ENCODE measurements around the gene PYROXD2. TPM values are rescaled to one million over a fixed set of nuclear protein-coding genes. Genes with fewer than 3 reads are reported as not detected.

The PYROXD2 gene
- total RNA-seq, 1 donor from 2014 or later: 15.8 TPM

DNA sequence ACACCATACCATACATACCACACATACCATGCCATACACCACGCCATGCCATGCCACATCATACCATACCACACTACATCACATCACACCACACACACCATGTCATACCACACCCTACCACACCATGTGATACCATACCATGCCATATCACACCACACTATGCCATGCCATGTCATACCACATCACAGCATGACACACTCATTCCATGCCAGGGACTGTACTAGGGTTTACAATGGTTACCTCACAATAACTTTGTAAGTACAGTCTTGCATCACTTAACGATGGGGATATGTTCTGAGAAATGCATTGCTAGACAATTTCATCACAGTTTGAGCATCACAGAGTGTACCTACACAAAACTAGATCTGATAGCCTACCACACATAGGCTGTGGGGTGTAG is 14.5 kb downstream of the PYROXD2 start:
- peaks cover 11% of the 10 kb centered on the region for H3K36me3 Mint-ChIP-seq (ENCODE audit: insufficient read depth)
- no peak overlapping the region for H3K27ac Mint-ChIP-seq
- DNase-seq (ENCODE audit: low spot score, unreplicated experiment): no peak
- H3K27me3 Mint-ChIP-seq: no peaks in the 10 kb centered on the region
- no peak overlapping the region for H3K4me3 Mint-ChIP-seq (ENCODE audit: low read depth)
- H3K9me3 Mint-ChIP-seq (ENCODE audit: low read depth): peaks cover 9% of the 10 kb centered on the region
- no peak for TF ChIP-seq CTCF (IDR thresholded peaks at IDR 0.05; ENCODE audit: unreplicated experiment)
- peaks cover 9% of the 10 kb centered on the region for H3K4me1 Mint-ChIP-seq (ENCODE audit: low read depth)

DNA sequence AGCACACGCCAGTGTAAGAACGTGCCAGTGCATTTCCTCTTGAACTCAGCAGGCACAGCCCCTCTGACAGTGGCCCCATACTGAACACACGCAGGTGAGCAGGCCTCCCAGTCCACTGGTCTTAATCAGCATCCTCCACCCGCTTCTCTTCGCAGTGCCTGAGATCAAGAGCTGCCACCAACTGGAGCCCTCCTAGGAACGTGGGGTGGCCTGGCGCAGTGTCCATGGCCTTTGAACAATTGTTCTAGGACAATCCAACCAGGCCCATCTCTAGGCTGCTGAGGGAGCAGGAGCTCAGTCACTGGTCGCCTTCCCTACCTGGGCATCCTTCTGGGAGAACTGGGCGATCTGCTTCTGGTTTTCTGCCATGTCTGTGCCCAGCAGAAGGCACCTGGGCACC is 15.2 kb downstream of the PYROXD2 start:
- no peak for DNase-seq (ENCODE audit: low spot score, unreplicated experiment)
- Mint-ChIP-seq H3K27ac (no peak overlapping the region), H3K27me3 (no peaks in the 10 kb centered on the region), H3K4me3 (ENCODE audit: low read depth) (no peak overlapping the region), H3K4me1 (ENCODE audit: low read depth) (peaks cover 9% of the 10 kb centered on the region), H3K9me3 (ENCODE audit: low read depth) (peaks cover 9% of the 10 kb centered on the region), H3K36me3 (ENCODE audit: insufficient read depth) (peaks cover 11% of the 10 kb centered on the region)
- TF ChIP-seq CTCF (IDR thresholded peaks at IDR 0.05; ENCODE audit: unreplicated experiment): no peak

DNA sequence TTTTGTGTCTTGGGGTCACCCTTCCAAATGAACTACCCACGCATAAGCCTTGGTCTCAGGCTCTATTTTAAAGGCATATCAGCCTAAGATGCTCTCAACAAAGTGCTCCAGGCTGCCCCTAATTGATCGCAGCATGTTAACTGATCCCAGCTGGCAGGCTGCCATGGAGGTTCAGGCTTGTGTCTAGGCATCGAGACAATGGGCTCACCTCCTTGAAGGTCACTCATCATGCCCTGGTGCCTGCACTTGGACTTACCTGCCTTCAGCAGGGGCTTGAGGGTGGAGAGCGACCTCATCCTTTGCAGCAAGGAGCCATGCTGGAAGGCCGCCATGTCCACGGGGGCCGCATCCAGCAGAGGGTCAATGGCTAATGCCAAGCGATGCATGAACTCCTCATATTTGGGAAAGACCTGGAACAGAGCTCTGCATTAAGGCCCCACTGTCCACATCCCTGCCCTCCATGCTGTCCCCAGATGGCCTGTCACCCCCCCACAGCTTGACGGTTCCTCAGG is 17.8 kb downstream of the PYROXD2 start:
- no peaks in the 10 kb centered on the region for H3K4me1 Mint-ChIP-seq (ENCODE audit: low read depth)
- H3K27me3 Mint-ChIP-seq: no peaks in the 10 kb centered on the region
- no peak for TF ChIP-seq CTCF (IDR thresholded peaks at IDR 0.05; ENCODE audit: unreplicated experiment)
- H3K36me3 Mint-ChIP-seq (ENCODE audit: insufficient read depth): peaks cover 1% of the 10 kb centered on the region
- DNase-seq (ENCODE audit: low spot score, unreplicated experiment): no peak
- no peaks in the 10 kb centered on the region for H3K9me3 Mint-ChIP-seq (ENCODE audit: low read depth)
- H3K27ac Mint-ChIP-seq: no peak overlapping the region
- H3K4me3 Mint-ChIP-seq (ENCODE audit: low read depth): no peak overlapping the region

GRCh38 chr10:98396096-98397063 is 18.6 kb downstream of the PYROXD2 start:
- no peak for TF ChIP-seq CTCF (IDR thresholded peaks at IDR 0.05; ENCODE audit: unreplicated experiment)

DNA sequence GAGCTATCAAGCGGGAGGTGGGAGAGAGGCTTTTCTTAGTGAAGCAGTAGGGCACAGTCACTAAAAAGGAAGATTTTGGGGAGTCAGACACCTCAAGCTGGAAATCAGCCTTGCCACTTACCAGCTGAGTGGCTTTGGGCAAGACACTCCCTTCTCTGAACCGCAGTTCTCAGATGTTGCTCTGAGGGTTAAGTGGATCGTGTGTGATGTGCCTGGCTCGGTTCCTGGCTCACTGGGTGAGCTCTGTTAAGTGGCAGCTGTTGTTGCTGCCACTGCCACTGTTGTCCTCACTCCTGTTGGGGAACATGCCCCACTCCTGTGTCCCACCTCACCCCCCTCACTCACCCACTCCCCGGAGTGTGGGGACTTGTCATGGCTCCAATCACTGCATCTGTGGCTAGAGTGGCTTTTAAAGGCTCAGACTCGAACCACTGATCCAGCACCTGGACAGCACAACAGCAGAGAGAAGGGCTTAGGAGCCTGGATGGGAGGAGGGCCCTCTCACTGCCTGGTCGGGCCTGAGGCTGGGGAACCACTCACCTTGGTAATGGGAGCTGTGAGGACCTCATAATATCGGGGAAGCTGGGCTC is 20.0 kb downstream of the PYROXD2 start:
- no peak overlapping the region for H3K4me3 Mint-ChIP-seq (ENCODE audit: low read depth)
- no peak overlapping the region for H3K27ac Mint-ChIP-seq
- no peaks in the 10 kb centered on the region for H3K27me3 Mint-ChIP-seq
- DNase-seq (ENCODE audit: low spot score, unreplicated experiment): no peak
- H3K4me1 Mint-ChIP-seq (ENCODE audit: low read depth): no peaks in the 10 kb centered on the region
- peaks cover 1% of the 10 kb centered on the region for H3K36me3 Mint-ChIP-seq (ENCODE audit: insufficient read depth)
- no peak for TF ChIP-seq CTCF (IDR thresholded peaks at IDR 0.05; ENCODE audit: unreplicated experiment)
- no peaks in the 10 kb centered on the region for H3K9me3 Mint-ChIP-seq (ENCODE audit: low read depth)

More at GRCh38 chr10:98396096-98397063, 18.6 kb downstream of the PYROXD2 start:
- no peak for DNase-seq (ENCODE audit: low spot score, unreplicated experiment)
- Mint-ChIP-seq H3K27ac (no peak overlapping the region), H3K4me1 (ENCODE audit: low read depth) (no peaks in the 10 kb centered on the region), H3K9me3 (ENCODE audit: low read depth) (no peaks in the 10 kb centered on the region), H3K4me3 (ENCODE audit: low read depth) (no peak overlapping the region), H3K36me3 (ENCODE audit: insufficient read depth) (peaks cover 1% of the 10 kb centered on the region), H3K27me3 (no peaks in the 10 kb centered on the region)

All from progenitor cell of endocrine pancreas (in vitro differentiated cells).